Stimulated activated CD8-positive, alpha-beta memory T cell treated with anti-CD3 and anti-CD28 coated beads, Interleukin-15, amount 100 ng/mL, for 4 hours (primary cell): Measurements from ENCODE around the gene MMP15.

Experiments
- DNase-seq, 2 donors: peaks; one replicate each; pipeline ENCODE4 v3.0.0-alpha.2; 2020; ENCODE audit warnings: low read depth in 2 of 2

The MMP15 gene

GRCh38 chr16:58019866-58020538, 5.6 kb upstream of the MMP15 start:
- no peak for DNase-seq

DNA sequence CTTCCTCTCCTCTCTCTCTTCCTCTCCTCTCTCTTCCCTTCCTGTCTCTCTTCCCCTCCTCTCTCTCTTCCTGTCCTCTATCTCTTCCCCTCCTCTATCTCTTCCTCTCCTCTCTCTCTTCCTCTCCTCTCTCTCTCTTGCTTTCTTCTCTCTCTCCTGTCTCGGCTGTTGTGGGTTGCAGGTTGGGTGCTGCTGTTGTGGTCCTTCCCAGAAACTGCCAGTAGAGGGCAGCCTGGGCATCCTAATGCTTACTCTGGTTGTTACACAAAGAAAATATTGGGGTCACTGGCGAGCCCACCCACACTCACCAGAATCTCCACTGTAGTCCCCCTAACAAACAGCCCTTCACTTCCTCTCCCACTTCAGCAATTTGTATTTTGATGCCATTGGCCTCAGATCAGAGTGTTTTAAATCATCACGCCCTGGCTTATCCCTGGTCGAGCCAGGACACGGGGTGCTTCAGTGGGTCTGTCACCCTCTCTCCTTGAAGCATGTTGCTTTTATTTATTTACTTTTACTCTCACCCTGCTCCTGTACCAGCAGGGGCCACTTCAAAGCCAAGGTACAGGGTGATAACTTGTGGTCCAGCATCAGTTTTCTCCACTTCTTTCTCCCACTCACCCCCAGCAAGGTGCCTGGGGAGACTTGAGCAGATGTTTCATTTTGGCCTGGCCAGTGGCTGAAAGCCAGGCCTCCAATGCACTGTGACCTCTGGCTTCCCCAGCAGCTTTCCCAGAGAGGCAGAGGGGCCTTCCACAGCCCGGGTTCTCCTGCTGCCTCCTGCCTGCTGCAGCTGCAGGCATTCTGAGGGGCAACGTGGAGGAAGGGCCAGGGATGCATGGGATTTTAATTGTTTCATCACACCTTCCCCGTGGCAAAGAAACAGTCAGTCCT, 4.7 kb upstream of the MMP15 start:
- no peak for DNase-seq

DNA sequence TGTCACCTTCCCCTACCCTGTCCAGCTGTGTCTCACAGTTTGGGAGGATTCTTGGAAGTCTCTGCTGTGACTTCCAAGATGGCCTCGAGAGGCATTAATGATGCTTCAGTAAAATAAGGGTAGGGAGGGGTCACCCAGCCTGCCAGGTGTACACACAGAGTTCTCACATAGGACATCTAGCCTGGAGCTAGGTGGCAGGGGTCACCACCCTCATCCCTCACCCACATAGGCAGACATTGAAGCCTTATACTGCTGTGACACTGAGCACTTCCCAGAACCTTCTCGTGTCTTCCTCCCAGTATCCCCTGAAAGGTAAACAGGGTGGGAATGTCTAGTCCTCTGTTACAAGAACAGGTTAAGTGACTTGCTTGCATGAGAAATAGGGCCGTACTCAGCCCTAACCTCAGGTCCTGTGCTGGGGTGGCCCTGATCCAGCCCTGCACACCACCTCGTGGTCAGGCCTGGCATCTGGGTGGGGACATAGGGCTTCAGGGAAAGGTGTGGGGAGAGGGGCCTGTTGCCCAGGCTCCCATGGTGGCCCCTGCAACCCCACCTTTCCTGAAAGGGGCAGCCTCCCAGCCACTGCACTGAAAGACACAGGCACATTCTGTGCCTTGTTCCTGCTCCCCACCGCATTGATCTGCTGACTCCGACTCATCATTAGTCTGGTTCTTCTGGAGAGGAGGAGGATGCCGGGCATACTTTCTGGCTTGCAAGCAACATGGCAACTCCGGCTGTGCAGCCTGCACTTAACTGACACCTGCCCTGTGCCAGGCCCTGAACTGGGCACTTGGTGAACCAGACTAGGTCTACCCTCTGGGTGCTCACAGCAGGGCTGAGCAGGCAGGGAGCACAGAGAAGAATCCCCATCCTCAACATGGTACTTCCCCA, 3.6 kb upstream of the MMP15 start:
- no peak for DNase-seq

DNA sequence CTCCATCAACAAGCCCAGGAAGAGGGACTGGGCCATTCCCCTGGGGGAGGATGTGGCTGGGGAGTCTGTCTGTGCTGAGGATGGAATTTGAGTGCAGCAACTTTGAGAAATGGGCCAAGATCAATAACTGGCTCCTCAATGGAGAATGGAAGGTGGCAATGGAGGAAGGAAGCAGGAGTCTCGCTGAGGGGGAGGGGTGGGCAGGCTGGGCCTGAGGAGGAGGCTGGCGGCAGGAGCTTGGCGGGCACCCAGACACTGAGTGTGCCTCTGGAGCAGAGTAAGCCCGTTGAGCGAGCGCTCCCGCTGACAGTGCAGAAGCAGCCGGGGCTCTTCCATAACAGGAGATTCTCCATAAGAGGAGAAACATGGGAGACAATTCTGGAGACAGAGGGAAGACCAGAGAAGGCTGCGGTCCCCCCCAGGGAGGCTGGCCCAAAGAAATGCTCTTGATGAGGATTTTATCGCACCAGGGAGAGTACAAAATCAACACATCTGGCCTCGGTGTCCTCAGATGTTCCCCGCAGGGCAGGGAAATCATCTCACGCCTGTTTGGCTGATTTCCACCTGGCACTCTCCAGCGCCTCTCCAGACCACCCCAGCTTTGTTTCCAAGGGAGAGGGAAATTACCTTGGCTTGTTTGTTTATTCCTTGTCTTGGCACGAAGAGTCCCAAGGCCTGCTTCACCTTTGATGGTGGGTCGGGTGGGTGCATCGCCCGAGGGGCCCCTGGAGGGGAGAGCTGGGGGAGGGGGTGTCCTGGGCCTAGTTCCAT, 2.8 kb upstream of the MMP15 start:
- no peak for DNase-seq

DNA sequence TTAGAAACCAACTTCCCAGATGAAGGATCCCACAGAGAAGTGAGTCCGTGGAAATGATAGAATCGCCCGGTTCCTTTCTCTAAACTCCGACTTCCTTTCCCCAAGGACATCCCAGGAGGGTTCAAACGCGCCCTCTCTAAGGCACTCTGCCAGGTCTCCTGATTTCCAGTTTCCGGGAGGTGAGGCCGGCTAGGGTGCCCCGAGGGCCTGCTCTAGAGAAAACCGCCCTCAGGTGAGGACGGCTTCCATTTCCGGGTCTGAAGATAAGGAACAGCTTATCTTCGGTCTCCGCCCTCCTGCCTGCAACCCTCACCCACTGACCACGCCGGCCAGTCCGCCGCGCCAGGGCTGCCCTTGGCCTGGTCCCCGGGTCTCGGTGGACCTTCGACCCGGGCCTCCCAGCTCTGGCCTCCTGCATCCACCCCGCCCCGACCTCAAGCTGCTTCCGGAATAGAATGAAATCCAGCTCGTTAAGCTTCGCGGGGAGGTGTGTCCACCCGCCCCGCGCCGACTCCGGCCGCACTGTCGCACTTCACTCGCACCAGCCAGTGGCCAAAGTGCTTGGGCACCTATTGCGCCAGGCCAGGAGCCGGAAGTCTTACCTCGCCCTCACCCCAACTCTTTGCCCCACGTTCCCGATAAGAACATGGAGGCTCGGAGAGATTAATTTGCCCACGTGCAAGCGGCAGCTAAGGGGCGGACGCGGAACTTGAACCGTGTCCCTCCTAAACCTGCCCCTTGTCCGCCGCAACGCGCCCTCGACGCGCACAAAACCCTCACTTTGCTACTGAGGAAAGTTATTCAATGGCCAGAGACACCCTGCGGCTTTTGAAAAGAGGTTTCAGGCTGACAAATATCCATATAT, 836 bp upstream of the MMP15 start:
- DNase-seq, result no peak

- DNase-seq, result no peak
These were observed 668 bp downstream of the MMP15 start for GRCh38 chr16:58026139-58026704.

- no peak for DNase-seq
These were observed 1.2 kb downstream of the MMP15 start for GRCh38 chr16:58026705-58027160.

DNA sequence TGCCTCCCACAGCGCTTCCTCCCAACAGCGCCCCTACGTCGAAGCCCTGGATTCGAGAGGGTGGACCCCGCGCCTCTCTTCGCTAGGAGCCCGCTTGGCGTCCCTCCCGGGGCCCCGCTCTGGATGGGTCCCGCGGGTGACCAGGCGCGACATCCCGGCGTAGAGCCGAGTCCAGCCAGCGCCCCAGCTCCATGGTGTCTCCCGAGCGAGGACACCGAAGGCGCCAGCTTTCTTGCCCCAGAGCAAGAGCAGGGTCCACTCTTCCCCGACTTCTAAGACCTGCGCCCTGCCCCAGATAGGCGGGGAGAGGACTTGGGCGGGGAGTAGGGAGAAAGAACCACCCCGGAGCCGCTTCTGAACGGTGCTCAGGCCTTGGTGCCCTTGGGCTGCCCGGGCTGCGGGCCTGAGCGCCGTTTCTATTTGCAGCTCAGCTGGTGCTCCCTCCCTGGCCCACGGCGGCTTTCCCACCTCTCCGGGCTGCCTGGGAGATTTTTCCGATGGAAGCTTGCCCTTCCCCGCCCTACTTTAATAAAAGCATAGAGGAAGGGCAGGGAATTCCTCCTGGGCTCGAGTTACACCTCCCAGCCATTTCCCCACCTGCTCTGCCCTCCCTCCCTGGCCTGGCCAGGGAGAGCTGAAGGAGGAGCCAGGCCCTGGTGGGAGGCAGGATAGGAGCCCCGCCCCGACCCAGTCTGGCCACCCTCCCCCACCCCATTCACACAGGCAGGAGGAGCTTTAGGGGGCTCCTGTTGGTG, 1.8 kb downstream of the MMP15 start:
- no peak for DNase-seq

DNA sequence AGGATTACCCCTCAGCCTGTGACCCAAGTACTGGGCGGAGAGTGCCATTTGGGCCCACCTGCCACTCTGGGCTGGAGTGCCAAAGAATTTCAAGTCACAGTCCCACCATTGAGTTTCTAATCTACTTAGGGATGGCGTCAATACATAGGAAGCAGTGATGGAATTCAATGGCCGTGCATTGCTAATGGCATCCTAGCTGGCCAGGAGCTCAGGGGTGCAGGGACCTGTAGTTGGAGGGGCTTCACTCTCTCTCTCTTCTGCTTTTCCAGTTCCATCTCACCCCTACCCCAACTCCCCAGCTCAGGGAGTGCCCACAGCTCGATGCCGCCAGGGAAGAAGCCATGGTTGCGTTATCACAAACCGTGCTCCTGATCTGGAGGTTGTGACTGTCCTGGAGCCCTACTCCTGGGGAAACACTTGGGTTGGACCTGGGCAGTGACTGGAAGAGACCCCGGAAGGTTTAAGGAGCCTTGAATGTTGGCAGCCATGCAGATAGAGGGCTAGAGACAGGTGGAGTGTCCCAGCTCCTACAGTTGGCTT, 2.4 kb downstream of the MMP15 start:
- no peak for DNase-seq

- DNase-seq, result no peak
These were observed 3.1 kb downstream of the MMP15 start for GRCh38 chr16:58028541-58029070.

DNA sequence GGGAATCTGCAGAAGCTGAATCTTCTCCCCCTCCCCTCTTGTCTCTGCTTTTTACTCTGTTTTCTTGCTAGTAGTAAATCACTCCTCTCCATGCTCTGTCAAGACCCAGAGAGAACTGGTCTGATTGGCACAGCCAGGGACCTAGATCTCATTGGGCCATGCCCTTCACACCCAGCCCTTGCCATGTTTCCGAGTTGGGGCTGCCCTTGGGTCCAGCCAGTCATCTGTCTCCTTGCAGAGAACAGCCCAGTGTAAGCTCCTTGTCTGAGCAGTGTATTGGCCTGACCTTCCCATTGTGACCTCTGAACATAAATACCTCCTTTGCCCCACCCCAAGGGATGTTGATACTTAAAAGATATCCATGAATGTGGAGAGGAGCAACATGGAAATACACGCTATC, 3.9 kb downstream of the MMP15 start:
- no peak for DNase-seq

- DNase-seq, result no peak
These were observed 4.7 kb downstream of the MMP15 start for GRCh38 chr16:58030136-58030840.

DNA sequence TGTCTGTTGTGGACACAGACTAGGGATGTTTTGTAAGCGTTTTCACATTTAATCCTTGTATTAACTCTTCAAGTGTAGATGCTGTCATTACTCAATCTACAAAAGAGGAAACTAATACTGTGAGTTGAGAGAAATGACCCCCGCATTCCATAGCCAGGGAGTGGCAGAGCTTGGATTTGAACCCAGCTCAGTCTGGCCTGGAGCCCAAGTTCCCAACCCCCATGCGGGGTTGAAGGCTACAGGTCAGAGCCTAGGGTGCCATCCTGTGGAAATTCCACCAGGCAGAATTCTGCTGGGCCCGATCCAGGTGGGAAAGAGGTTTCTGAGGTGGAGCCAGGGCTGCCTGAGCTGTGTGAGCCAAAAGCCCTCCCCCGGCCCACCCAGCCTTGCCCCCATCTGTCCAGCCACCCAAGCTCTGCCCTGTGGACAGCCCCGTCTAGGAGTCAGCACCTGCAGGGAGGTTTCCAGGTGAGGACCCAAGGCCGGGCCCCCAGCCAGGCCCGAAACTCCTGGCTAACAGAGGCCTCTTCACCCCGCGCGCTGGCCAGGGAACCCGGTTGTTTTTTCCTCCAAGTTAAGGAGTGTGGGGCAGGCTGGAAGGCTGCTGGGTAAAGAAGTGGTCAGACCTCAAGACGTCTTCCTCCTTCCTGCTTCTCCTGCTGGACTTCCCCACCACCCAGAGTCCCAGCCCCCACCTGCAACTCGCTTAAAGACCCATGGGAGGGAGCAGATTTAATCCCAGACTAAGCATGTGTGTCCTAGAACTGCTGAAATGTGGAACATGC, 5.7 kb downstream of the MMP15 start:
- no peak for DNase-seq

- no peak for DNase-seq
These were observed 7.2 kb downstream of the MMP15 start for GRCh38 chr16:58032710-58033293.

DNA sequence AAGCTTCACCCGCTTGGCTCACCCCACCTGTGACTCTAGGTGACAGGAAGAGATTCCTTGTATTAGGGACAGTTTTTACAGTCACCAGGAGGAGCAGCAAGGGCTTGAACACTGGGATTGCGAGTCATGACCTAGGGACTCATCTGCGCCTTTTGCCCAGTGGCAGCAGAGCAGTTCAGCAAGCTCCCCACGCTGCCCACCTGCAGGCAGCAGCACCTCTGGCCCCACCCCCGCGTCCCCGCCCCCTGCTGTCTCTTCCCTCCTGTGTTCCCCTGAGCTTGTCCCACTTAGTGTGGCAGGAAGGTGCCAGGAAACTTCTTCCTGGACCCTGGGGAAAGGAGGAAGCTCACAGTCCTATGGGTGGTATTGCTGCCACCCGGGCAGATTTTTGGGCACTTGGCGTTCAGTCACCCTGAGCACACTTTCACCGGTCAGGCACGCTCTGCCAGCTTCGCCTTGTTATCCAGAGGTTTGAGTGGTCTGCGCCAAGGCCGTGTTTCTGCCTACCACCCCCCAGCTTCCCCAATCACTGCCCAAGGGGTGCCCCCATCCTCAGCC, 8.7 kb downstream of the MMP15 start:
- DNase-seq, result no peak

DNA sequence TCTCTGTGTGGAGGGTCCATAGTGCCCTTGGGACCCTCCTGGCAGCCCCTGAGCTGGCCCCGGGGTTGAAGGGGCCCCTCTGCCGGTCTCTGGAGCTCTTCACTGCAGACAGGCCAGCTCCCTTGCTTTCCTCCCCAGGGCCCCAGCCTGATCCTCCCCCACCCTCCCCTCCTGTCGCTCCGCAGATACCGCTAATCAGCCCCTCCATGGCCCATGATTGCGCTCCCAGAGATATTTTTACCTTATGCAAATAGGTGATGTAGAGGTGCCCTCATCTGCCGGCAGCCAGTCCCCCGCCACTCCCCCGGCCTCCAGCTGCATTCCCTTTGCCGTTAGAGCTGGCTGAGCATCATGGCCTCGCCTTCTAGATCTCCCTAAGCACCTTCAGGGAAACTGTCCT, 9.2 kb downstream of the MMP15 start:
- DNase-seq, result no peak
